ENCODE results near the gene SERPINE2.
"Not testable (repeated sequence)": the region's sequence is repeated elsewhere in the genome, so short reads cannot be mapped to it uniquely, and the experiment has no call there.

Gene SERPINE2

DNA sequence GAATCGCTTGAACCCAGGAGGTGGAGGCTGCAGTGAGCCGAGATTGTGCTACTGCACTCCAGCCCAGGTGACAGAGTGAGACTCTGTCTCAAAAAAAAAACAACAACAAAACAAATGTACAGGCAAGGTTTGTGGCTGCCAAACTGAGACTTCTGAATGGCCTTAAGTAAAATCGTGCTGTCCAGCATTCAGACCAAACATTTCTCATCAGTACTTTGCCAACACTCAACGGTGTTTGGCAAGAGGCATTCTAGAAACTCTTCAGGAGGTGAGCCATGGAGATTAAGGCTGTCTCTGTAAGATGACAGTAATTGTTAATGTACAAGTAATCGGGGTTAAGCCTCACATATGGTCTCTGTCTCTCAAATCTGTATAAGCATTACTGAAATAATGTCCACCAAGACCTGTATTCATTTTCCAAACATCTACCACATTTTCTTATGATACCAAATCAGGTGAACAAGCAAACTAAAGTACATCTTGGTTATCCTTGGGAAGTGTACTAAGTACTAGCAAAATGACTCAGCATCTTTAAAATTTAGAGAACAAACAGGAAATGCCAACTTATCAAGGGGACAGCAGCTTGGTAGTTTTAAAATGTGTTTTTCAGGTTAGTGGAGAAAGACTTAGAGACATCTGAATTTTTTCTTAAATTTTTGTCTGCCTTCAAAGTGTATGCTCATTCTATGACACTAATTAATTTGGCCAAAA lies 29.3 kb downstream of the SERPINE2 start:
- DNase-seq = no peak

DNA sequence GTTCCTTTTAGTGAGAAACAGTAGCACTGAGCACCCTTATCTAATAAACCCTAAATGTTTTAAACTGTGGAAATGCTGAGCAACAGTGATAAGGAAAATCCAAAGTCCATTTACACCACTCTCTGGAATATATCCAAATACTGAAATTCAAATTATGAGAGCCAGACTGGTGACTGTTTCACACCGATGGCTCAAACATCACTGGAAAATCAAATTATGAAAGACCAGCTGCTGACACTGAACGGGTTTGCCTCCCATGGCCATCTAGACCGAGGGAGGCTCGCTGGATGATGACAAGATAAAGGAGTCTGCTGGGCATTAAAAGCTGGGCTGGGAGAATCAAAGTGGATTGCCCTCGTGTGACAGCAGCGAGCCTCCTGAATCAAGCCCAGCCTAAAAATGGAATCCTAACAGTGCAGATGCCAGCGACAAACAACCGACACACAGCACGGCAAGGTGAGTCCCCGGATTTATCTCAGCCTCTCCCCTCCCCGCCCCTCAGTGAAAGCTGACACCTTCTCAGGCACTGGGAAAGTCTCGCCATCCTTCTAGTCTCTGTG lies 30.3 kb downstream of the SERPINE2 start:
- no peak for DNase-seq

DNA sequence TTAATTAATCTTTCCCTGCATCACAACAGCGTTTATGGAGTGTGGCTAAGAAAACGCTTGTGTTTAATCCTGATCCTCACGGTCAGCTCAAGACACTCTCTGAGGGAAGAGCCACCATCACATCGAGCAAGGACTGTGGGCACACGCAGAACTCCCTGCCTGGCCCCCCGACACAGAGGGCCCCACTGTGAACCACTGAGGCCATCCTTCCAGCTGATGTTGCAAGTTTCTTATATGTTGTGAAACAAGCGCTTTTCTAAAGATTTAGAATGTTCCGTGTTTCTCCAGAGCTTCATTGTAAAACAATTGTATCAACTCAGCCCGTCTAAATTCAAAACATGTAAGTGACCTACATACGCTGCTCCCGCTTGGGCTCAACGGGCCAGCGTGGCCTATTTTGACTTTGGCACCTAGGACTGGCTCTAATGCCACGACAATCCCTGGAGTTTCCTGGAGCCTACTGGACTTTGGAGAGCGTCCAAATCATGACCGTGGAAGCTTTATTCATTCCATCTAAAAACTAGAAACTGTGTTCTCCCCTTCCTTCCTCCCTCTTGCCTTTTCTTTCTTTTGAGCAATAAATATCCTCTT lies 34.9 kb downstream of the SERPINE2 start:
- DNase-seq = no peak

DNA sequence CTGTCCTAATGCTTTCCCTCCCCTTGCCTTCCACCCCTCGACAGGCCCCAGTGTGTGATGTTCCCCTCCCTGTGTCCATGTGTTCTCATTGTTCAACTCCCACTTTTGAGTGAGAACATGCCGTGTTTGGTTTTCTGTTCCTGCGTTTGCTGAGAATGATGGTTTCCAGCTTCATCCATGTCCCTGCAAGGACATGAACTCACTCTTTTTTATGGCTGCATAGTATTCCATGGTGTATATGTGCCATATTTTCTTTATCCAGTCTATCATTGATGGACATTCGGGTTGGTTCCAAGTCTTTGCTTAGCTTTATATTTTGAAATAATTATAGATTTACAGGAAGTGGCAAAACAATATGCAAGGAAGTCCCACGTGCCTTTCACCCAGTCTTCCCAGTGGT lies 38.4 kb downstream of the SERPINE2 start:
- DNase-seq = not testable (repeated sequence)

DNA sequence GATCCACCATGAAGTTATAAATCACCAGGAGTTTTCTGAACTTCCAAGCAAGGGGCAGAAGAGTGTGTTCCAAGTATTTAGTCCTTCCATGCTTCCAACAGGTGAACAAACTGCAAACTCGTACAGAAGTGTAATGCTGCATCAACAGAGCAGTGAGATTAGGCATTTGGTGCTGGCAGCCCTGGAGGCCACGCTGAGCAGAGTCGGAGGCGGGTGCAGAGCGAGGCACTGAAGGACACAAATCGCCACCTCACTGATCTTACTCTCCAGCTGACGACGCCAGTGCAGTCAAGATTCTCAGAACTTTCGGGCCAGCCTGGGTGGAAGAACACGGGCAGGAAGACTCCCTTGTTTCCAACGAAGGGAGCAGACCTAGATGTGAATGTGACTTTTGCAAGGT lies 39.2 kb downstream of the SERPINE2 start:
- DNase-seq = no peak

DNA sequence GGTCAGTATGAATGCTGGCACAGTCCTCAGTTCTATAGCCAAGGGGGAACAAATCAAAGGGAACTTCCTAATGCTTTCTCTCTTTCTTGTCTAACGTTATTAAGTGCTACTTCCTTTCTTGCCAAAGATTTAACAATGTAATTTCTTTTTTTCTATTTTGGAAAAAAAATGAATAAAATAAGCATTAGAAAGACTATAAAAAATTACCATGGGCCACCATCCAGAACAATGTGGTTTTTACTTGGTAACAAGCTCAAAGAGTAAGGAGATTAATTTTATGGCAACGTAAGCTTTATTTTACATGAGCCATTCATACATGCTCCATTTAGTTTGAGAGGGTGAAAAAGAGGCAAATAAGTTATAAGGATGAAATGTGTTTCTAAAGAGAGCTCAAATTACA lies 40.1 kb downstream of the SERPINE2 start:
- DNase-seq = no peak

DNA sequence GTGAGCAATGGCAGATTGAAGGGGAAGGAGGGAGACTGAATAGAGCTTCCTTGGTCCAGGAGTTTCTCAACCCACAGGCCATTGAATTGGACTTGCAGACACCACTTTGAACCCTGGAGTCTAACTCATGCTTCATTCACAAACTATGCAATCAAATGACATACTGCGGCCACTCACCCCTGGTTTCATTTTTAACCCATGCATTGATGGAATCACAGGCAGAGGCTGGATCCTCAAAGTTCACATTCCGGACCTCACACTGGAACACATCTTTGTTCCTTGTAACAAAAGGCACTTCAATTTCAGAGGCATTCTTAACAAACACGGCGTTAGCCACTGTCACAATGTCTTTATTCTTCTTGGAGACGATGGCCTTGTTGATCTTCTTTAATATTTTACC lies 41.1 kb downstream of the SERPINE2 start:
- DNase-seq = no peak

DNA sequence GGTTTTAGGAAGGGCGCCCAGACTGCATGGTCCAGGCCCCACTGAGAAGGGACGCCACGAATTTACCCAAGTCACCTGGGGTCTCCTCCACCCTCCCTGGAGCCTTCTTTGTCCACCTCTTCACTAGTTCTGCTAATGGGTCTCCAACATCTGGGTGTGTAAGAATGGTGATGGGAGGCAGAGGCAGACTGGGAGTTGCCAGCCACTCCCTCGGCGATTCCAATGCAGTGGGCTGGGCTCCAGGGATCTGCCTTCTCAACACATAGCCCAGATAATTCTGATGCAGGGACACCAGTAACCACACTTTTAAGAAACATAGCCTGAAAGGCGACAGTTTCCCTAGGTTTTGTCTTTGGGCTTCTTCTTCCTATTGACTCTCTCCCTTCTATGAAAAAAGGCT lies 42.7 kb downstream of the SERPINE2 start:
- DNase-seq = no peak

DNA sequence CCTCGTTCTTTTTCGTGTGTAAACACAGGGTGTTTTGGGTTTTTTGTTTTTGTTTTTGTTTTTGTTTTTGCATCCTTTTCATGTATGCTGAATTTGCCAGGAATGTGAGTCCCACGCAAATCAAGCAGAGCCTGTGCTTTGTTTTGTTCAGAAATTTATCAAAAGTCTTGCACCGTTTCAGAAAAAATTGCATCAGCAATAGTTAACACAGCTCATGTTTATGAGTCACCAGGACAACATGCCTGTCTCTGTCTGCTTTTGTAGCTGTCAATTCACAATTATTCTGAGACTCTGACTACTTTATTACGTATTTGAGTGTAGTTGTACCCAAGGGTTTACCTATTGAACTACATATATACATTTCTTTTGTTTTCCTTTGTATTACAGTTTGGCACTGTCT lies 43.5 kb downstream of the SERPINE2 start:
- no peak for DNase-seq

DNA sequence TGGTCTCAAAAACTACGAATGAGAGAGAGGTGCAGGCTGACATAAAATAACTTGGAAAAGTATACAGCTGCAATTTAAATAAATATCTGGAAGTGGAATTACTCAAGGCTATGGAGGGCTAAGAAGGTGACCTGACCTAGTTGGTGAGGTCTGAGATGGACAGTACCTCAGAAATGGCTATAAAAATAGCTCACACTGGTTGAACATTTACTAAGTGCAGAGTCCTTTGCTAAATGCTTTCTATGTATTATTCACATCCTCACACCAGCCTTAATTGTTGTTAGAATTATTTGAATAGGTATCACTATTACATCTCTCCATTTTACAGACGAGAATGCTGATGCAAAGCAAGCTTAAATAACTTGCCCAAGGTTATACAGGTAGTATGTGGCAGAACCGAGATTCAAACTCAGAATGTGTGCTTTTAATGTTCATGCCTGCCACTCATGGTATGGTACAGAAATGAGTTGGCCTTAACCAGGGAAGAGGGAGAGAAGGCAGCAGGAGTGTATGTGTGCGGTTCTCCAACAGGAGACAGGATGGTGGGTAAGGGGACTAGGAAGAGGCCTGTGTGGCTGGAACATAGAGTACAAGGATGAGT lies 44.4 kb downstream of the SERPINE2 start:
- DNase-seq = no peak

DNA sequence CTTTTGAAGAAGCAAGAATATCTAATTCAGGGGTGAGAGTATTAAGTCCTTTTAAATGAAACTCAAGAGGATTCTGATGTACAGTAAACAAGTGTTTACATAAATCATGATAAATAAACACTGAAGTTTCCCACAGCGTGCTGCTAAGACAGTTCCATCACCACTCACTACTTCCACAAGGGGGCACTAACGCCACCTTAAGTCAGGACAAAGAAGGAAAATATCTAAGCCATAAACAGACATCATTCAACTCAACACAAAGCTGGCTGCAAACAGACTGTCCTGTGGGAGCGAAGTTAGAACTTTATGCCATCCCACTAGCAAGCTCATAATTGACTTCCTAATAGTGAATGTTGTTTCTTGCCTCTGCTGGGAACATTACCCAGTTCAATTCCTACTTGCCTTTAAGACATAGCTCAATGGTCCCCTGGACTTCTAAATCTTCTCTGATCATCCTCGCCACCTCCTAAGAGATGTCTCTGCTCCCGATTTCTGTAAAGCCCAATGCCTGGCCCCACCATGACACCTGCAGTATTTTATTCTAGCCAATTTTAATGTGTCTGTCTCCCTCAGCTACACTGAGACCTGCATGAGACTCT lies 45.4 kb downstream of the SERPINE2 start:
- peak in 1 of 2 donors; percentile 1 for DNase-seq

DNA sequence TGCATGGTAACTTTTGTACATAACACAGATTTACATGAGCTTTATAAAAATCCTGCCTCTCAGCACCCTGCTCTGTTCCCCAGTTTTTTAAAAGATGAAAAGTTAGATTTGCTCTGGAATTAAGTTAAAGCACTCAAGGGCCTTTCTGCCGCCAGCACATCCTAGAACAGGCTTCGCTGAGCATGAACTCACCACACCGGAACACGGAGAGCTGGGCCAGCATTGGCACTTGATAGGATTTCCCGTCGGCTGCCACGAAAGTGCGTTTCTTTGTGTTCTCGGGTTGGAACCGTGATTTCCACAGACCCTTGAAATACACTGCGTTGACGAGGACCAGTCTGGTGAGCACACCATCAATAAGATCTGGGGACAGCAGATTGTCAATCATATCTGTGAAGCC lies 47.5 kb downstream of the SERPINE2 start:
- DNase-seq = no peak

DNA sequence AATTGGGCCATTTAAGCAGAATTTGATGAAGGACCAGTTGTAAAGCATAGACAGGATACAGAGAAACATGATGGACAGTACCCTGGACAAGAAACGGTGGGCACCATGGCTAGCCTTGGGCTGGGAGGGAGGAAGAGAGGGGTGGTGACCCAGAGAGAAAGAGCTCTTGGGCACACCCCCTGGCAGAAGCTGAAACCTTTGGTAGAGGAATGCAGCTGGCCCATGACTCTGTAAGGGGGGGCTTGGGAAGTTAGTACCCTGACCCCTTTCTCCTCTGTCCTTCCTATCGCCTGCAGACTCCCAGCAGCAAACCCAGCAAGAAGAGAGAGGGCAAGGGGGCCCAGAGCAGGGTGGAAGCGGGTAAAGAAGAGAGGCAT lies 49.2 kb downstream of the SERPINE2 start:
- DNase-seq = no peak

DNA sequence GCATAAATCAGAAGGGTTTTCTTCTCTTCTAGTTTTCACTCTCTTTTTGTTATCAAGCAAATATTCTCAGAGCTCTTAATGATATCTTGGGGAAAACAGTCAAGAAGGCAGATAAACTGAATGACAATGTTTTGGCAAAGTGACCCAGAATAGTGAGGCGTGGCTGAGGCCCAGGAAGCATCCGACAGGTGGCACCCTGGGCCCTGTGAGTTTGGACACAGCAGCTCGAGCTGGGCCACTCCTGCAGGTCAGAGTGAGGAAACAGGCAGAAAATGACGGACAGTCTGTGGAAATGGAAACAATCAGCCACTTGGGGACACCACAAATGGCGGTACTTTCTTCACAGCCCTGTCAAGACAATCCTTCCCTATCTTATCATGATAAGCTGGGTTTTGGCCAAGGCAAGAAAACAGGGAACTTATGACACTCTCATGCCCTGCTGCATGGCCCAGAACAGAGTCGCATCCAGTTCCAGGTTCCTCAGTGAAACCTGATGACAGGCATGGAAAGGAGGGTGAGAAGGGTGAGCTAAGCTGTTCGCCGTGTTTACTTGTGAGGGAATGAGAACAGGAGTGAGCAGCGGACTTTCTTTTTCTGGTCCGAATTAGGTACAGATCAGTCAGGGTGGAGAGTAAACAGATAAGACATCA lies 49.8 kb downstream of the SERPINE2 start:
- DNase-seq = no peak

DNA sequence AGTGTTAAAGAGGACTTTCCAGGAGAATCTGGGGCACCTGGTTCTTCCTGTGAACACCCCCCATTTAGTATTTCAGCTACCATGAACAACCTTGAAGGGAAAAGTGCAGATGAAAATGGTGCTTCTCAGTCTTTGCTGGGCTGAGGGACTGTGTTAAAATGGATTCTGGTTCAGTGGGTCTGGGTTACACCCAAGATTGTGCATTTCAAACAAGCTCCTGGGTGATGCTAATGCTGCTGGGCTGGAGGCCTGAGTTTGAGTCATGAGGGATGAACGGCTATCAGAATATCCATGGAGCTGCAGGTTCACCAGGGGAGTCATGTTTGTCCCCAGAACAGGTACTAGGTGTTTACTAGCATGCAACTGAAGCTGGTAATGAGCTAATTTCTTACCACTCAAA lies 57.8 kb downstream of the SERPINE2 start:
- DNase-seq = no peak

DNA sequence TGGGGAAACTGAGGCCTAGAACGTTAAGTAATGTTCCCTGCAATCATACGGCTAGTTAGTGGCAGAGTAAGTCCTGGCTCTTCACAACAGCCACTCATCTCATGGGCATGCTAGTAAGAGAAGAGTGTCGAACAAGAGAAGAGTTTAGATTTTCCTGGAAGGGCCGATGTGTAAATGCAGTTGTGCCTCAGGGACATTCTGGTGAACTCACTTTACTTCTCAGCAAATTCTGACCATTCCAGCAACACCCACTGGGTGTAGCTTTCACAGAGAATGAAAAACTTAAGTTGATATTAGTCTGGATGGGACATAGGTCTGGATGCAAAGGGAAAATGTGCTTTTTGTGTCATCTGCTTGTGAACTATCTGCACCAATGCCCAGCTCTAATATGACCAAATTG lies 58.3 kb downstream of the SERPINE2 start:
- no peak for DNase-seq

DNA sequence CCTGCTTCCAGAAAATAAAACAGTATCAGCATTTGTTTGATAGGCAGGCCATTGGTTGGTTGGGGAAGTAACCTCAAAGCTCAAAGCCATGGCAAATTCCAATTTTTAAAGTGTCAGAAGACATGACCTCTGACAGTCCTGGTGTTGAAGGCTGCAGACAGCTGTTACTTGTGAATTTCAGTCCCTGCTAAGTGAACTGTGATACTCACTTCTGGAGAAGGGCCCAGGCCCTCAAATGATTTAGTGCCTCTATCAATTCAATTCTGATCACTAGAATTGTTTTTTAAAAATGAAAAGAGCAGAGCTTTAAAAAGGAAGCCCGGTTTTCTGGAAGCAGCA lies 58.7 kb downstream of the SERPINE2 start:
- DNase-seq = no peak

DNA sequence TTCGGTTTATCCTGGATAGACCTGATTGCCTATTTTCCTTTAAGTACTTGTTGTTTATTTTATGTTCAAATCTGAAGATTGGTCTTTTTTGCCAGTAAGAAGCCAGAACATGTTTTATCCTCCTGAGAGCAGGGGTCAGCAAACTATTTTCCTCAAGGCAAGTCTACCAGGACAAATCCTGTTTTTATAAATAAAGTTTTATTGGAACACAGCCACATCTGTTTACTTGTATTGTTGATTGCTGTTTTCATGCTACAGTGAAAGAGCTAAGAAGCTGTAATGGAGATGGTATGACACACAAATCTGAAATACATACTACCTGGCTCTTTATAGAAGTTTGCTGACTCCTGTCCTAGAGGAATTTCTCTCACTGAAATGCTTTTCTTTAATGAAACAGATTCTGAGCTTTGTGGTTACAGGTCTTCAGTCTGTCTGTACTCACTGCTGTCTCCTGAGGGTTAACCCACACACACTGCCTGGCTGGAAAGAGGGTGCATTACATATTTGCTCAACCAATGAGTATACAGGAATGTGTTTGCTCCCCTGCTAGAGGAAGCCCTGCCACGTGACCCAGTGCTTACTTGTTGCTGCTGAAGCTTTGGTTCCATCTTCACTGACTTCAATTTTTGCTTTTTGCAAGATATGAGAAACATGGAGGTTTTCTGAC lies 59.2 kb downstream of the SERPINE2 start:
- no peak for DNase-seq

DNA sequence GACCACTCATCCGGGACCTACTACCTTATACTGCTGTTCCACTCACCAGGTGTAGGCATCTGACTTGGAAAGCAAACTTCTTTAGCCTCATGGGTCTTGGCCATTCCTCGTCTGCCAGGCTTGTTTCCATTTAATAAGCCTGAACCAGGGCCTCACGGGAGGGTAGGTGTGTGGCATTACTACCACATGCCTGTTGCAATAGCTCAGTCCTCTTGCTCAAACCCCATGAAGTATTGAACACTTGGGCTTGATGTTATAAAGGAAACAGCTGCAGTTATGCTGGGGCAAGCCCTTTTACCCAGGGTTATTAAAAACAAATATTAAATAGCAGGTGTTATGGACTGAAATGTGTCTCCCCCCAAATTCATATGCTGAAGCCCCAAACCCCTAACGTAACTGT lies 60.6 kb downstream of the SERPINE2 start:
- no peak for DNase-seq

DNA sequence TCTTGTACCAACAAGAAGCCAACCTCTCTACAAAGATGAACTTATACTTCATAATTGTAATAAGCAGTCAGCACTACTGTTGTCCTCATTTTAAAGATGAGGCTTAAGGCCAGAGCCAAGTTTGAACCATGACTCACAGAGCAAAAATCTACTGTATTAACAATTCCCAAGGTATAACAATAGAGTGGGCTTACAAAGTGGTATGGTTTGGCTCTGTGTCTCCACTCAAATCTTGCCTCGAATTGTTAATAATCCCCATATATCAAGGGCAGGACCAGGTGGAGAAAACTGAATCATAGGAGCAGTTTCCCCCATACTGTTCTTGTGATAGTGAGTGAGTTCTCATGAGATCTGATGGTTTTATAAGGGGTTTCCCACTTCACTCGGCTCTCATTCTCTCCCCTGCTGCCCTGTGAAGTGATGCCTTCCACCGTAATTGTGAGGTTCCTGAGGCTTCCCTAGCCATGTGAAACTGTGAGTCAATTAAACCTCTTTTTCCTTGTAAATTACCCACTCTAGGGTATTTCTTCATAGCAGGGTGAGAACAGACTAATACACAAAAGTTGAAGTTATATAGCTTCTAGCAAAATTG lies 62.4 kb downstream of the SERPINE2 start:
- no peak for DNase-seq

DNA sequence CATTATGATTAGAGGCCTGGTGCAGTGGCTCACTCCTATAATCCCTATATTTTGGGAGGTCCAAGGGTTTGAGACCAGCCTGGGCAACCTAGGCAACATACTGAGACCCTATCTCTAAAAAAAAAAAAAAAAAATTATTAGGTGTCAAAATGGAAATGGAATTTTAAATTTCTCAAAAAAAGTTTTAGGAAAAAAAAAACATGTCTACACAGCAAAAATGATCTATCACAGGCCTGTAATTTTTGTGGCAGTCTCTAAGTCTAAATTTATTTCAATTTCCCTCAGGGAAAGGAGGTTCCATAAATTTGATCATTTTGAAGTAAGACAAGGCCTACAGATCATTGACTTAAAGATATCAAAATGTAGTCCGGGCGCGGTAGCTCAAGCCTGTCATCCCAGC lies 65.5 kb downstream of the SERPINE2 start:
- DNase-seq = no peak

DNA sequence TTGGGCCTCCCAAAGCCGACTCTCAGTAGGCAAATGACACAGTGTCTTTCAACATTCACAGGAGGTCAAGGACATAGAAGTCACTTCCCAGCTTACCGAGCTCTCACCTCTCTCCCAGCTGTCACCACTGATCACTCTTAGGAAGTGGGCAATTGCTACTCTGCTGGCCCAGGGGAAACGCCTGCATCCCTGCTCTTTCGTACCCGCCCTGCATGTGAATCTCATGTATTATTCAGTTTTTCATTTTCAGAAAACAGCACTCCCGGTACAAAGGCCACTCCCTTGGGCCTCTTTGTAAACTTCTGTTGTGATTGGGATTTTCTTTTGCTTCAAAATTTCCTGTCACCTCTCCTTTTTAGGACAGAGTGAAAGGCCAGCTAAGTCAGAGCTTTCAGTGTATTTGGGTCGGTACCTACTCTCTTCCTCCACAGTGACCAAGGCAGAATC lies 66.4 kb downstream of the SERPINE2 start:
- DNase-seq = no peak

DNA sequence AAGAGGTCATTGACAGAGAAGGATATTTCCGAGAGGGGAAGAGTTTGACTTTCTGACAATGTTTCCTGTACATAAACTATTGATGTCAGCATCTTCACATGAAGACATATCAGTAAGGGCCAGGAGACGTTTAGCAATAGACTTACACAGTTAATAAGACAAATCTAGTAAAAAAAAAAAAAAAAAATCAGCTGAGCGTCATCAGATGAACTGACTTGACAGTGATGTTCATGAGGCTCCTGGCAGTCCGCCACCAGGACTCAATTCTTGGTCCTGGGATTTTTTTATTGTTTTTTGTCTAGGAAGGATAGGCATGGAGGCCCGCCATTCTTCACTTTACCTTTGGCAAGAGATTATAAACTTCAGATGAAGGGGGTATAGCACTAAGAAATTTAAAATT lies 67.4 kb downstream of the SERPINE2 start:
- DNase-seq = no peak

Measured in bone marrow (tissue), 2 donors.